ENCODE data around the gene STAT5B. TPM values are rescaled to one million over a fixed set of nuclear protein-coding genes. Genes with fewer than 3 reads are reported as not detected.

Gene STAT5B
- total and polyA plus RNA-seq, 9 donors = 27.0 to 41.1 (median 35.7) TPM

Other genes with a start within 250 kb of the STAT5B start
- gene C17orf113, start 225.8 kb downstream of the STAT5B start, total RNA-seq = 1.5 TPM
- gene C17orf113, start 225.8 kb downstream of the STAT5B start, polyA plus RNA-seq (ENCODE audit: insufficient read depth in 1 of 8, insufficient read length in 8 of 8, low replicate concordance in 1 of 8) = 1 to 10 TPM in 7 of 8 donors, under 1 TPM in 1; 0.93 to 1.8 (median 1.3) TPM
- gene ZNF385C, start 177.9 kb downstream of the STAT5B start, total RNA-seq = 2.8 TPM
- 10 to 100 TPM in 1 of 8 donors, 1 to 10 TPM in 7; 6.3 to 10.0 (median 7.7) TPM for gene ZNF385C, start 177.9 kb downstream of the STAT5B start, polyA plus RNA-seq (ENCODE audit: insufficient read depth in 1 of 8, insufficient read length in 8 of 8, low replicate concordance in 1 of 8)
- gene DHX58, start 163.7 kb downstream of the STAT5B start, total RNA-seq = 8.1 TPM
- gene DHX58, start 163.7 kb downstream of the STAT5B start, polyA plus RNA-seq (ENCODE audit: insufficient read depth in 1 of 8, insufficient read length in 8 of 8, low replicate concordance in 1 of 8) = 1 to 10 TPM; 4.2 to 6.6 (median 5.2) TPM
- gene KAT2A, start 155.0 kb downstream of the STAT5B start, total RNA-seq = 16.7 TPM
- gene KAT2A, start 155.0 kb downstream of the STAT5B start, polyA plus RNA-seq (ENCODE audit: insufficient read depth in 1 of 8, insufficient read length in 8 of 8, low replicate concordance in 1 of 8) = 10 to 100 TPM; 37.5 to 62.0 (median 47.1) TPM
- 0.13 TPM for gene HSPB9, start 153.6 kb downstream of the STAT5B start, total RNA-seq
- under 1 TPM; 0.11 to 0.41 (median 0.21) TPM for gene HSPB9, start 153.6 kb downstream of the STAT5B start, polyA plus RNA-seq (ENCODE audit: insufficient read depth in 1 of 8, insufficient read length in 8 of 8, low replicate concordance in 1 of 8)
- gene RAB5C, start 121.4 kb downstream of the STAT5B start, total RNA-seq = 38.3 TPM
- gene RAB5C, start 121.4 kb downstream of the STAT5B start, polyA plus RNA-seq (ENCODE audit: insufficient read depth in 1 of 8, insufficient read length in 8 of 8, low replicate concordance in 1 of 8) = 10 to 100 TPM; 63.0 to 90.4 (median 75.2) TPM
- not detected for gene KCNH4, start 95.2 kb downstream of the STAT5B start, total RNA-seq
- under 1 TPM in 3 of 8 donors, not detected in 5; 0.04 to 0.05 (median 0.05) TPM for gene KCNH4, start 95.2 kb downstream of the STAT5B start, polyA plus RNA-seq (ENCODE audit: insufficient read depth in 1 of 8, insufficient read length in 8 of 8, low replicate concordance in 1 of 8)
- 0.13 TPM for gene HCRT, start 90.9 kb downstream of the STAT5B start, total RNA-seq
- under 1 TPM; 0.33 to 0.94 (median 0.64) TPM for gene HCRT, start 90.9 kb downstream of the STAT5B start, polyA plus RNA-seq (ENCODE audit: insufficient read depth in 1 of 8, insufficient read length in 8 of 8, low replicate concordance in 1 of 8)
- 9.3 TPM for gene GHDC, start 81.9 kb downstream of the STAT5B start, total RNA-seq
- gene GHDC, start 81.9 kb downstream of the STAT5B start, polyA plus RNA-seq (ENCODE audit: insufficient read depth in 1 of 8, insufficient read length in 8 of 8, low replicate concordance in 1 of 8) = 10 to 100 TPM in 5 of 8 donors, 1 to 10 TPM in 3; 8.2 to 15.8 (median 10.9) TPM
- 12.8 TPM for gene STAT5A, start 12.1 kb upstream of the STAT5B start, total RNA-seq
- gene STAT5A, start 12.1 kb upstream of the STAT5B start, polyA plus RNA-seq (ENCODE audit: insufficient read depth in 1 of 8, insufficient read length in 8 of 8, low replicate concordance in 1 of 8) = 10 to 100 TPM; 15.3 to 20.4 (median 17.3) TPM
- gene STAT3, start 112.1 kb upstream of the STAT5B start, total RNA-seq = 44.7 TPM
- gene STAT3, start 112.1 kb upstream of the STAT5B start, polyA plus RNA-seq (ENCODE audit: insufficient read depth in 1 of 8, insufficient read length in 8 of 8, low replicate concordance in 1 of 8) = 10 to 100 TPM; 42.6 to 56.9 (median 48.1) TPM
- 206 TPM for gene CAVIN1, start 146.9 kb upstream of the STAT5B start, total RNA-seq
- gene CAVIN1, start 146.9 kb upstream of the STAT5B start, polyA plus RNA-seq (ENCODE audit: insufficient read depth in 1 of 8, insufficient read length in 8 of 8, low replicate concordance in 1 of 8) = 100 to 1,000 TPM; 249 to 334 (median 299) TPM
- 18.5 TPM for gene ATP6V0A1, start 182.5 kb upstream of the STAT5B start, total RNA-seq
- 10 to 100 TPM; 16.7 to 36.4 (median 23.8) TPM for gene ATP6V0A1, start 182.5 kb upstream of the STAT5B start, polyA plus RNA-seq (ENCODE audit: insufficient read depth in 1 of 8, insufficient read length in 8 of 8, low replicate concordance in 1 of 8)